ENCODE data around the gene CDC42BPA. TPM values are rescaled to one million over a fixed set of nuclear protein-coding genes. Genes with fewer than 3 reads are reported as not detected.

The CDC42BPA gene
- total RNA-seq, 1 experiment from 2014 or later: 32.0 TPM

DNA sequence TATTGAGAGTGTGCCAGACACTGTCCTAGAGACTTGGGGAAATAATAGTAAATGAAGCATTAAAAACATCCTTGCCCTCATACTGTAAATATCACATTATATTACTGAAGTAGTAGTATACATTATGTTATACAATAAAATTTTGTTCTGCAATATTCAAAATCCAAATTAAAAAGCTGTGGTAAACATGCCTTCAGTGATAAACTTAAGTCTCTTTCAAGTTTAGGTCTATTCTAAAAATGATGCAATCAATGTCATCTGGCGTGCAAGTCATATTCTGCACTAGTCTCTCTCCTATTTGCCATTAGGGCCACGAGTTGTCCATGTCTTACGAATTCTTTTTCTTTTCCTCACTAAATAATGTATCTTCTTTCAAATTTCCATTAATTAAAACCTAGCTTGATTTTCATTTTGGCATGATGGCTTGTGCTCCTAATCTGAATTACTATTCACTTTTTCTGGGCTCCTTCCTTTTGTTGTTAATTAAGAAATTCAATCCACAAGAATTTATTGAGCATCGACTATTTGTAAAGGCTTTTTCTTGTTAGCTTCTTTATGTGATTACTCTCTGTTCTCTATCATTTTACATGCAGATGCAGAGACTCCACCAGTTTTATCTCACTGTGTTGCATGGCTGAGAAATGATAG, 247.5 kb downstream of the CDC42BPA start:
- H3K9me3 ChIP-seq (ENCODE audit: low read length): no peaks in the 10 kb centered on the region
- POLR2A ChIA-PET (ENCODE audit: unreplicated experiment): no interaction called here
- H3K79me2 ChIP-seq (ENCODE audit: low read length): no peaks in the 10 kb centered on the region
- no peak overlapping the region for H3K9ac ChIP-seq (ENCODE audit: low read length)
- no peak overlapping the region for H3K27ac ChIP-seq (ENCODE audit: low read length)
- H3K4me3 ChIP-seq (ENCODE audit: low read length): no peak overlapping the region
- peaks cover 5% of the 10 kb centered on the region for H3F3A ChIP-seq (ENCODE audit: low read length, unreplicated experiment)
- H3K4me2 ChIP-seq (ENCODE audit: low read length): no peak overlapping the region
- no peak overlapping the region for H2AFZ ChIP-seq (ENCODE audit: low read length)
- no peaks in the 10 kb centered on the region for H3K27me3 ChIP-seq (ENCODE audit: low read length)
- BruUV-seq (replicated peaks): no TSS peak
- H3K9me2 ChIP-seq (replicated peaks; ENCODE audit: low read length): no peaks in the 10 kb centered on the region
- no peaks in the 10 kb centered on the region; the same call in 1 of the 2 replicates for H3K36me3 ChIP-seq (ENCODE audit: low read depth, low read length)
- intact Hi-C loops (cut with micrococcal nuclease): no loop called here
- TF ChIP-seq EZH2phosphoT487 (IDR thresholded peaks at IDR 0.05; ENCODE audit: borderline replicate concordance, low read length) (no peak), EZH2 (IDR thresholded peaks at IDR 0.05; ENCODE audit: low read length, unreplicated experiment) (no peak)
- TF ChIP-seq, protein P1, sequence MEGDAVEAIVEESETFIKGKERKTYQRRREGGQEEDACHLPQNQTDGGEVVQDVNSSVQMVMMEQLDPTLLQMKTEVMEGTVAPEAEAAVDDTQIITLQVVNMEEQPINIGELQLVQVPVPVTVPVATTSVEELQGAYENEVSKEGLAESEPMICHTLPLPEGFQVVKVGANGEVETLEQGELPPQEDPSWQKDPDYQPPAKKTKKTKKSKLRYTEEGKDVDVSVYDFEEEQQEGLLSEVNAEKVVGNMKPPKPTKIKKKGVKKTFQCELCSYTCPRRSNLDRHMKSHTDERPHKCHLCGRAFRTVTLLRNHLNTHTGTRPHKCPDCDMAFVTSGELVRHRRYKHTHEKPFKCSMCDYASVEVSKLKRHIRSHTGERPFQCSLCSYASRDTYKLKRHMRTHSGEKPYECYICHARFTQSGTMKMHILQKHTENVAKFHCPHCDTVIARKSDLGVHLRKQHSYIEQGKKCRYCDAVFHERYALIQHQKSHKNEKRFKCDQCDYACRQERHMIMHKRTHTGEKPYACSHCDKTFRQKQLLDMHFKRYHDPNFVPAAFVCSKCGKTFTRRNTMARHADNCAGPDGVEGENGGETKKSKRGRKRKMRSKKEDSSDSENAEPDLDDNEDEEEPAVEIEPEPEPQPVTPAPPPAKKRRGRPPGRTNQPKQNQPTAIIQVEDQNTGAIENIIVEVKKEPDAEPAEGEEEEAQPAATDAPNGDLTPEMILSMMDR (conservative IDR thresholded peaks at IDR 0.05; ENCODE audit: low read depth, low read length): no peak
- no peak for DNase-seq
- H4K20me1 ChIP-seq (ENCODE audit: low read length): no peaks in the 10 kb centered on the region
- CTCF ChIA-PET: no interaction called here
- H3K4me1 ChIP-seq (ENCODE audit: insufficient read depth, low read length): peaks cover 19% of the 10 kb centered on the region
- ATAC-seq: no peak

DNA sequence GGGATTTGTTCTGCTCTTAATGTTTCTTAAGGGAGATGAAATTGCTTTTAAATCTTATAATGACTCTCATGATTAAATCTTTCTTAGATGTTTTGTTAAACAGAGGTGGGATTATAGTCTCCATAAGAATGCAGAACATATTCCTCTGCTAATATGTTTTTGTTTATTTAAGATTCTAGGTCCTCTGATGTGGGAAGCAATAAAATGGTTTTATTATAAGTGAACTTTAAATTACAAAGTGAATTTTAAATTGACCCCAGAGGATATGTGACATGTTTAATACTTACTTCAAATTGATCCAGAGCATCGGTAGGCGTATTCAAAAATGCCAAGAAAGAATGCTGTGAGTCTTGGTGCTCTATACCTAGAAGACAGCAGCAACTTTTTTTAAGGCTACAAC, 248.8 kb downstream of the CDC42BPA start:
- intact Hi-C loops (cut with micrococcal nuclease): no loop called here
- Histone ChIP-seq H4K20me1 (ENCODE audit: low read length) (no peaks in the 10 kb centered on the region), H3K4me1 (ENCODE audit: insufficient read depth, low read length) (peaks cover 19% of the 10 kb centered on the region), H3K27me3 (ENCODE audit: low read length) (no peaks in the 10 kb centered on the region), H3K4me2 (ENCODE audit: low read length) (no peak overlapping the region), H3K4me3 (ENCODE audit: low read length) (no peak overlapping the region), H3F3A (ENCODE audit: low read length, unreplicated experiment) (peaks cover 5% of the 10 kb centered on the region), H3K36me3 (ENCODE audit: low read depth, low read length) (no peaks in the 10 kb centered on the region; the same call in 1 of the 2 replicates), H3K79me2 (ENCODE audit: low read length) (no peaks in the 10 kb centered on the region), H3K9ac (ENCODE audit: low read length) (no peak overlapping the region), H3K27ac (ENCODE audit: low read length) (no peak overlapping the region), H3K9me2 (replicated peaks; ENCODE audit: low read length) (no peaks in the 10 kb centered on the region), H3K9me3 (ENCODE audit: low read length) (no peaks in the 10 kb centered on the region), H2AFZ (ENCODE audit: low read length) (no peak overlapping the region)
- CTCF ChIA-PET: no interaction called here
- DNase-seq (no peak), ATAC-seq (no peak)
- POLR2A ChIA-PET (ENCODE audit: unreplicated experiment): no interaction called here
- no TSS peak for BruUV-seq (replicated peaks)
- TF ChIP-seq EZH2 (IDR thresholded peaks at IDR 0.05; ENCODE audit: low read length, unreplicated experiment) (no peak), EZH2phosphoT487 (IDR thresholded peaks at IDR 0.05; ENCODE audit: borderline replicate concordance, low read length) (no peak)
- TF ChIP-seq, protein P1 (conservative IDR thresholded peaks at IDR 0.05; ENCODE audit: low read depth, low read length): no peak

DNA sequence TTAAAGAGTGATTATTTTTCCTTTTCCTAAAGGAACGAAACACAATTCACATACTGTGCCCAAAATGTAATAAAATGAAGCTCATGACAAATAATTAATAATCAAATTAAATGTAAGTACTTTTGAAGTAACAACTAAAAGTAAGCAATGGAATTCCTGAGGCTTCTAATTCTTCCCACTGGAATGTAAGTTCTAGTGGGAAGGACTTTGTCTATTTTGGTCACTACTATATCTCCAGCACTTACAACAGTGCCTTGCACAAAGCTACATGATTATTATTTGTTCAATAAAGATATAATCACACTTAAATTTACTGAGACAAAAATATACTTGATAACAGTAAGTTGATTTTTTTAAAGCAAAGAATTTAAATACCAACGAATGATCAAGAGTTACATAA, 249.4 kb downstream of the CDC42BPA start:
- Histone ChIP-seq H3K79me2 (ENCODE audit: low read length) (no peaks in the 10 kb centered on the region), H2AFZ (ENCODE audit: low read length) (no peak overlapping the region), H3K4me1 (ENCODE audit: insufficient read depth, low read length) (peaks cover 19% of the 10 kb centered on the region), H3K27me3 (ENCODE audit: low read length) (no peaks in the 10 kb centered on the region), H3K9me2 (replicated peaks; ENCODE audit: low read length) (no peaks in the 10 kb centered on the region), H3K9me3 (ENCODE audit: low read length) (no peaks in the 10 kb centered on the region), H3K27ac (ENCODE audit: low read length) (no peak overlapping the region), H3K9ac (ENCODE audit: low read length) (no peak overlapping the region), H3F3A (ENCODE audit: low read length, unreplicated experiment) (peaks cover 5% of the 10 kb centered on the region), H3K4me2 (ENCODE audit: low read length) (no peak overlapping the region), H3K36me3 (ENCODE audit: low read depth, low read length) (no peaks in the 10 kb centered on the region; the same call in 1 of the 2 replicates), H4K20me1 (ENCODE audit: low read length) (no peaks in the 10 kb centered on the region), H3K4me3 (ENCODE audit: low read length) (no peak overlapping the region)
- ATAC-seq: no peak
- CTCF ChIA-PET: no interaction called here
- intact Hi-C loops (cut with micrococcal nuclease): no loop called here
- no TSS peak for BruUV-seq (replicated peaks)
- no peak for DNase-seq
- TF ChIP-seq EZH2 (IDR thresholded peaks at IDR 0.05; ENCODE audit: low read length, unreplicated experiment): no peak
- TF ChIP-seq, protein P1 (conservative IDR thresholded peaks at IDR 0.05; ENCODE audit: low read depth, low read length): no peak
- TF ChIP-seq EZH2phosphoT487 (IDR thresholded peaks at IDR 0.05; ENCODE audit: borderline replicate concordance, low read length): no peak
- POLR2A ChIA-PET (ENCODE audit: unreplicated experiment): no interaction called here
